ENCODE measurements around the gene C9orf85. TPM values are rescaled to one million over a fixed set of nuclear protein-coding genes. Genes with fewer than 3 reads are reported as not detected.
A peak's percentile ranks its signal among the peaks of the same experiment; 100 is the strongest.

Gene C9orf85
- total and polyA plus RNA-seq, 9 of the 15 experiments (the other 6 are each of a cell fraction or from before 2014, with no cell fraction given): 6.7 to 17.6 (median 13.0) TPM

DNA sequence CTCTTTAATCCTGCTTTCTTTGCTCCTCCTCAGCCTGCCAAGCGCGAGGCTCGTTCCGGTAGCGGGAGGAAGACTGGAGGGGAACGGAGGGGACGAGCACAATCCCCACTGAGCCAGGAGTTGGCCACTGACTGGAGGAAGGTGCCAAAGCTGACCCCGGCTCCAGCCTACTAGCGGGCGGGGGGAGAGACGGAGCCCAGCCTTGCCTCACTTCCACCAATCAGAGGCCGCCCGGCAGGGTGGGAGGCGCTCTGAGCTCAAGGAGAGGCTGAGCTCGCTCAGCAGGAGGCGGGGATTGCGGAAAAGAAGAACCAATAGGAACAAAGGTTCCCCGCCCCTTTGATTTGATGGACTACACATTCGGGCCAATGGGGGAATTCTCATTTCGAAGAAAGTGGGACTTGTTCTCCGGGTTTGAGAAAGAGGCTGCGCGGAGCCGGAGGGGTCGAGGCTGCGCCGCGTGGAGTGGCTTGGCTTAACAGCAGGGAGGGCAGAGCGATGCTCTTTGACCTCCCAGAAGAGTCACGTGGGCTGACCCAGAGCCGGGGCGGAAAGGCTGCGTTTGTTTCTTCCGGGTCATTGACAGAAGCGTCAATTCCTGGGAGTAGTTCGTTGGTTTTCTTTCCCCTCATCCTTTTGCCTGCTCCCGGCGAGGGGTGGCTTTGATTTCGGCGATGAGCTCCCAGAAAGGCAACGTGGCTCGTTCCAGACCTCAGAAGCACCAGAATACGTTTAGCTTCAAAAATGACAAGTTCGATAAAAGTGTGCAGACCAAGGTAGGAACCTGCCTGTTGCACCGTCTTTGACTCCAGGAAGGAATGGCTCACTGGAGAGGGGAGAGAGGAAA is at the start of gene C9orf85, which contains the start of gene ABHD17B (continued):
- TF ChIP-seq, protein P1, sequence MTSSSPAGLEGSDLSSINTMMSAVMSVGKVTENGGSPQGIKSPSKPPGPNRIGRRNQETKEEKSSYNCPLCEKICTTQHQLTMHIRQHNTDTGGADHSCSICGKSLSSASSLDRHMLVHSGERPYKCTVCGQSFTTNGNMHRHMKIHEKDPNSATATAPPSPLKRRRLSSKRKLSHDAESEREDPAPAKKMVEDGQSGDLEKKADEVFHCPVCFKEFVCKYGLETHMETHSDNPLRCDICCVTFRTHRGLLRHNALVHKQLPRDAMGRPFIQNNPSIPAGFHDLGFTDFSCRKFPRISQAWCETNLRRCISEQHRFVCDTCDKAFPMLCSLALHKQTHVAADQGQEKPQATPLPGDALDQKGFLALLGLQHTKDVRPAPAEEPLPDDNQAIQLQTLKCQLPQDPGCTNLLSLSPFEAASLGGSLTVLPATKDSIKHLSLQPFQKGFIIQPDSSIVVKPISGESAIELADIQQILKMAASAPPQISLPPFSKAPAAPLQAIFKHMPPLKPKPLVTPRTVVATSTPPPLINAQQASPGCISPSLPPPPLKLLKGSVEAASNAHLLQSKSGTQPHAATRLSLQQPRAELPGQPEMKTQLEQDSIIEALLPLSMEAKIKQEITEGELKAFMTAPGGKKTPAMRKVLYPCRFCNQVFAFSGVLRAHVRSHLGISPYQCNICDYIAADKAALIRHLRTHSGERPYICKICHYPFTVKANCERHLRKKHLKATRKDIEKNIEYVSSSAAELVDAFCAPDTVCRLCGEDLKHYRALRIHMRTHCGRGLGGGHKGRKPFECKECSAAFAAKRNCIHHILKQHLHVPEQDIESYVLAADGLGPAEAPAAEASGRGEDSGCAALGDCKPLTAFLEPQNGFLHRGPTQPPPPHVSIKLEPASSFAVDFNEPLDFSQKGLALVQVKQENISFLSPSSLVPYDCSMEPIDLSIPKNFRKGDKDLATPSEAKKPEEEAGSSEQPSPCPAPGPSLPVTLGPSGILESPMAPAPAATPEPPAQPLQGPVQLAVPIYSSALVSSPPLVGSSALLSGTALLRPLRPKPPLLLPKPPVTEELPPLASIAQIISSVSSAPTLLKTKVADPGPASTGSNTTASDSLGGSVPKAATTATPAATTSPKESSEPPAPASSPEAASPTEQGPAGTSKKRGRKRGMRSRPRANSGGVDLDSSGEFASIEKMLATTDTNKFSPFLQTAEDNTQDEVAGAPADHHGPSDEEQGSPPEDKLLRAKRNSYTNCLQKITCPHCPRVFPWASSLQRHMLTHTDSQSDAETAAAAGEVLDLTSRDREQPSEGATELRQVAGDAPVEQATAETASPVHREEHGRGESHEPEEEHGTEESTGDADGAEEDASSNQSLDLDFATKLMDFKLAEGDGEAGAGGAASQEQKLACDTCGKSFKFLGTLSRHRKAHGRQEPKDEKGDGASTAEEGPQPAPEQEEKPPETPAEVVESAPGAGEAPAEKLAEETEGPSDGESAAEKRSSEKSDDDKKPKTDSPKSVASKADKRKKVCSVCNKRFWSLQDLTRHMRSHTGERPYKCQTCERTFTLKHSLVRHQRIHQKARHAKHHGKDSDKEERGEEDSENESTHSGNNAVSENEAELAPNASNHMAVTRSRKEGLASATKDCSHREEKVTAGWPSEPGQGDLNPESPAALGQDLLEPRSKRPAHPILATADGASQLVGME (CRISPR knock-in tag; IDR thresholded peaks at IDR 0.05): no peak
- TF ChIP-seq KDM4B (IDR thresholded peaks at IDR 0.05; ENCODE audit: borderline replicate concordance in 2 of 2, low read depth in 1 of 2): no peak
- TF ChIP-seq, protein P2, sequence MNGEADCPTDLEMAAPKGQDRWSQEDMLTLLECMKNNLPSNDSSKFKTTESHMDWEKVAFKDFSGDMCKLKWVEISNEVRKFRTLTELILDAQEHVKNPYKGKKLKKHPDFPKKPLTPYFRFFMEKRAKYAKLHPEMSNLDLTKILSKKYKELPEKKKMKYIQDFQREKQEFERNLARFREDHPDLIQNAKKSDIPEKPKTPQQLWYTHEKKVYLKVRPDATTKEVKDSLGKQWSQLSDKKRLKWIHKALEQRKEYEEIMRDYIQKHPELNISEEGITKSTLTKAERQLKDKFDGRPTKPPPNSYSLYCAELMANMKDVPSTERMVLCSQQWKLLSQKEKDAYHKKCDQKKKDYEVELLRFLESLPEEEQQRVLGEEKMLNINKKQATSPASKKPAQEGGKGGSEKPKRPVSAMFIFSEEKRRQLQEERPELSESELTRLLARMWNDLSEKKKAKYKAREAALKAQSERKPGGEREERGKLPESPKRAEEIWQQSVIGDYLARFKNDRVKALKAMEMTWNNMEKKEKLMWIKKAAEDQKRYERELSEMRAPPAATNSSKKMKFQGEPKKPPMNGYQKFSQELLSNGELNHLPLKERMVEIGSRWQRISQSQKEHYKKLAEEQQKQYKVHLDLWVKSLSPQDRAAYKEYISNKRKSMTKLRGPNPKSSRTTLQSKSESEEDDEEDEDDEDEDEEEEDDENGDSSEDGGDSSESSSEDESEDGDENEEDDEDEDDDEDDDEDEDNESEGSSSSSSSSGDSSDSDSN (IDR thresholded peaks at IDR 0.05; ENCODE audit: borderline replicate concordance in 1 of 2, low read depth in 2 of 2, low read length in 2 of 2): peak in 1 of 2 experiments; percentile 74; a peak in 1 of 4 replicates
- TF ChIP-seq ZNF408 (CRISPR knock-in tag; IDR thresholded peaks at IDR 0.05; ENCODE audit: low read depth): no peak
- TF ChIP-seq NBN (IDR thresholded peaks at IDR 0.05; ENCODE audit: low read depth): no peak
- peak; percentile 96 for TF ChIP-seq USF2 (CRISPR knock-in tag; IDR thresholded peaks at IDR 0.05)
- TF ChIP-seq ZFPM2 (CRISPR knock-in tag; IDR thresholded peaks at IDR 0.05): no peak
- no peak for TF ChIP-seq ZNF79 (CRISPR knock-in tag; IDR thresholded peaks at IDR 0.05; ENCODE audit: low read depth)
- peak; percentile 13; the same call in 1 of the 2 replicates for TF ChIP-seq OTX1 (CRISPR knock-in tag; IDR thresholded peaks at IDR 0.05)
- TF ChIP-seq, protein P3, sequence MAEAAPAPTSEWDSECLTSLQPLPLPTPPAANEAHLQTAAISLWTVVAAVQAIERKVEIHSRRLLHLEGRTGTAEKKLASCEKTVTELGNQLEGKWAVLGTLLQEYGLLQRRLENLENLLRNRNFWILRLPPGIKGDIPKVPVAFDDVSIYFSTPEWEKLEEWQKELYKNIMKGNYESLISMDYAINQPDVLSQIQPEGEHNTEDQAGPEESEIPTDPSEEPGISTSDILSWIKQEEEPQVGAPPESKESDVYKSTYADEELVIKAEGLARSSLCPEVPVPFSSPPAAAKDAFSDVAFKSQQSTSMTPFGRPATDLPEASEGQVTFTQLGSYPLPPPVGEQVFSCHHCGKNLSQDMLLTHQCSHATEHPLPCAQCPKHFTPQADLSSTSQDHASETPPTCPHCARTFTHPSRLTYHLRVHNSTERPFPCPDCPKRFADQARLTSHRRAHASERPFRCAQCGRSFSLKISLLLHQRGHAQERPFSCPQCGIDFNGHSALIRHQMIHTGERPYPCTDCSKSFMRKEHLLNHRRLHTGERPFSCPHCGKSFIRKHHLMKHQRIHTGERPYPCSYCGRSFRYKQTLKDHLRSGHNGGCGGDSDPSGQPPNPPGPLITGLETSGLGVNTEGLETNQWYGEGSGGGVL (CRISPR knock-in tag; IDR thresholded peaks at IDR 0.05): no peak
- TF ChIP-seq HNRNPUL1 (IDR thresholded peaks at IDR 0.05; ENCODE audit: low read length): no peak
- peak; percentile 57 for TF ChIP-seq SMAD1 (IDR thresholded peaks at IDR 0.05; ENCODE audit: low read depth, low read length, partially characterized antibody)
- no peak for TF ChIP-seq BCOR (IDR thresholded peaks at IDR 0.05)
- no peak for TF ChIP-seq DNMT1 (IDR thresholded peaks at IDR 0.05)
- TF ChIP-seq, protein P4, sequence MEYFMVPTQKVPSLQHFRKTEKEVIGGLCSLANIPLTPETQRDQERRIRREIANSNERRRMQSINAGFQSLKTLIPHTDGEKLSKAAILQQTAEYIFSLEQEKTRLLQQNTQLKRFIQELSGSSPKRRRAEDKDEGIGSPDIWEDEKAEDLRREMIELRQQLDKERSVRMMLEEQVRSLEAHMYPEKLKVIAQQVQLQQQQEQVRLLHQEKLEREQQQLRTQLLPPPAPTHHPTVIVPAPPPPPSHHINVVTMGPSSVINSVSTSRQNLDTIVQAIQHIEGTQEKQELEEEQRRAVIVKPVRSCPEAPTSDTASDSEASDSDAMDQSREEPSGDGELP (CRISPR knock-in tag; IDR thresholded peaks at IDR 0.05; ENCODE audit: borderline replicate concordance): peak; percentile 81
